ENCODE measurements around the gene SPPL3.

SPPL3 gene

GRCh38 chr12:120874547-120875245 is 29.5 kb downstream of the SPPL3 start:
- no peak for DNase-seq (ENCODE audit: low read depth, low spot score)

GRCh38 chr12:120873226-120873625 is 30.9 kb downstream of the SPPL3 start:
- no peak for DNase-seq (ENCODE audit: low read depth, low spot score)

- DNase-seq (ENCODE audit: low read depth, low spot score) = no peak
Measured at GRCh38 chr12:120872487-120872886, 31.7 kb downstream of the SPPL3 start.

GRCh38 chr12:120870415-120870814 is 33.7 kb downstream of the SPPL3 start:
- no peak for DNase-seq (ENCODE audit: low read depth, low spot score)

- no peak for DNase-seq (ENCODE audit: low read depth, low spot score)
Measured at GRCh38 chr12:120869376-120869775, 34.8 kb downstream of the SPPL3 start.

- DNase-seq (ENCODE audit: low read depth, low spot score) = no peak
Measured at GRCh38 chr12:120866108-120866507, 38.0 kb downstream of the SPPL3 start.

GRCh38 chr12:120865098-120865497 is 39.1 kb downstream of the SPPL3 start:
- no peak for DNase-seq (ENCODE audit: low read depth, low spot score)

- DNase-seq (ENCODE audit: low read depth, low spot score) = no peak
Measured at GRCh38 chr12:120862664-120863063, 41.5 kb downstream of the SPPL3 start.

GRCh38 chr12:120861074-120861795 is 42.9 kb downstream of the SPPL3 start:
- DNase-seq (ENCODE audit: low read depth, low spot score) = no peak

GRCh38 chr12:120858306-120859088 is 45.7 kb downstream of the SPPL3 start:
- no peak for DNase-seq (ENCODE audit: low read depth, low spot score)

GRCh38 chr12:120856980-120857379 is 47.2 kb downstream of the SPPL3 start:
- no peak for DNase-seq (ENCODE audit: low read depth, low spot score)

GRCh38 chr12:120855823-120856588 is 48.2 kb downstream of the SPPL3 start:
- no peak for DNase-seq (ENCODE audit: low read depth, low spot score)

- no peak for DNase-seq (ENCODE audit: low read depth, low spot score)
Measured at GRCh38 chr12:120854804-120855203, 49.4 kb downstream of the SPPL3 start.

- DNase-seq (ENCODE audit: low read depth, low spot score) = no peak
Measured at GRCh38 chr12:120853188-120853587, 51.0 kb downstream of the SPPL3 start.

GRCh38 chr12:120851944-120852343 is 52.2 kb downstream of the SPPL3 start:
- DNase-seq (ENCODE audit: low read depth, low spot score) = no peak

GRCh38 chr12:120851444-120851843 is 52.7 kb downstream of the SPPL3 start:
- no peak for DNase-seq (ENCODE audit: low read depth, low spot score)

- no peak for DNase-seq (ENCODE audit: low read depth, low spot score)
Measured at GRCh38 chr12:120849765-120850164, 54.4 kb downstream of the SPPL3 start.

- no peak for DNase-seq (ENCODE audit: low read depth, low spot score)
Measured at GRCh38 chr12:120847814-120848213, 56.3 kb downstream of the SPPL3 start.

- no peak for DNase-seq (ENCODE audit: low read depth, low spot score)
Measured at GRCh38 chr12:120847392-120847791, 56.8 kb downstream of the SPPL3 start.

- DNase-seq (ENCODE audit: low read depth, low spot score) = no peak
Measured at GRCh38 chr12:120846721-120847120, 57.4 kb downstream of the SPPL3 start.

- DNase-seq (ENCODE audit: low read depth, low spot score) = no peak
Measured at GRCh38 chr12:120845696-120846095, 58.5 kb downstream of the SPPL3 start.

All from activated naive CD8-positive, alpha-beta T cell treated with anti-CD3 and anti-CD28 coated beads, Interleukin-2, amount 50 U/mL, for 16 hours (primary cell).